Right hindlimb (tissue), 1 donor: ENCODE results near the gene PYCARD.
"Not testable (repeated sequence)": the region's sequence is repeated elsewhere in the genome, so short reads cannot be mapped to it uniquely, and the experiment has no call there.

Experiments
- DNase-seq: peaks from one replicate; pipeline ENCODE4 v3.0.0-alpha.2; 2018

PYCARD gene

GRCh38 chr16:31202414-31203375 is at the start of gene PYCARD:
Gene PYCARD, minus strand, starts transcription at chr16:31202760. Its CDS starts 70 bp downstream, at chr16:31202690.
- DNase-seq: peak; percentile 69

GRCh38 chr16:31251435-31251834 is 48.9 kb upstream of the PYCARD start:
- no peak for DNase-seq

- DNase-seq: no peak
Observed at GRCh38 chr16:31250782-31251384, 48.3 kb upstream of the PYCARD start.

GRCh38 chr16:31248344-31248743 is 45.8 kb upstream of the PYCARD start:
- DNase-seq: no peak

GRCh38 chr16:31246296-31246695 is 43.7 kb upstream of the PYCARD start:
- DNase-seq: no peak

GRCh38 chr16:31245598-31245997 is 43.0 kb upstream of the PYCARD start:
- DNase-seq: not testable (repeated sequence)

GRCh38 chr16:31243734-31244670 is 41.4 kb upstream of the PYCARD start:
- no peak for DNase-seq

GRCh38 chr16:31242206-31242605 is 39.6 kb upstream of the PYCARD start:
- no peak for DNase-seq

- no peak for DNase-seq
Observed at GRCh38 chr16:31238041-31238440, 35.5 kb upstream of the PYCARD start.

- DNase-seq: no peak
Observed at GRCh38 chr16:31229501-31229900, 26.9 kb upstream of the PYCARD start.

GRCh38 chr16:31228206-31228605 is 25.6 kb upstream of the PYCARD start:
- no peak for DNase-seq

- no peak for DNase-seq
Observed at GRCh38 chr16:31225193-31225592, 22.6 kb upstream of the PYCARD start.

- DNase-seq: no peak
Observed at GRCh38 chr16:31224092-31224955, 21.8 kb upstream of the PYCARD start.

GRCh38 chr16:31223044-31223443 is 20.5 kb upstream of the PYCARD start:
- no peak for DNase-seq

GRCh38 chr16:31221357-31222160 is 19.0 kb upstream of the PYCARD start:
- no peak for DNase-seq

- DNase-seq: no peak
Observed at GRCh38 chr16:31219154-31219741, 16.7 kb upstream of the PYCARD start.

GRCh38 chr16:31217136-31217530 is 14.6 kb upstream of the PYCARD start:
- no peak for DNase-seq

GRCh38 chr16:31216422-31217135 is 14.0 kb upstream of the PYCARD start, which contains the start of gene PYDC1:
Gene PYDC1, minus strand, starts transcription at chr16:31217135. Its CDS starts 107 bp downstream, at chr16:31217028.
- no peak for DNase-seq

- no peak for DNase-seq
Observed at GRCh38 chr16:31215287-31216162, 13.0 kb upstream of the PYCARD start.
